Prostate gland (tissue), 2 donors: Measurements from ENCODE around the gene SLC17A2. TPM values are rescaled to one million over a fixed set of nuclear protein-coding genes. Genes with fewer than 3 reads are reported as not detected.

Experiments used
- DNase-seq: peaks from one replicate; pipeline ENCODE4 v3.0.0-alpha.2; 2019; ENCODE audit warnings: low spot score
- H3K27ac ChIP-seq, 2 donors: fragments of 200-600 bp; sonication (generic); 2 replicates each; pipeline ENCODE4 v1.5.1; 2017 to 2019
- H3K27me3 ChIP-seq: fragments of 200-600 bp; sonication (generic); replicated peaks from 2 replicates; pipeline ENCODE4 v1.5.1; 2019; ENCODE audit not compliant: insufficient read depth
- H3K36me3 ChIP-seq, 2 donors: fragments of 200-600 bp; sonication (generic); 1 replicate in 1 of 2; 2 replicates in 1 of 2; pipeline versions ENCODE4 v1.5.1 to v1.8.1; 2017 to 2019
- H3K4me1 ChIP-seq: fragments of 200-600 bp; sonication (generic); replicated peaks from 2 replicates; pipeline ENCODE4 v1.5.1; 2019
- H3K4me3 ChIP-seq, 2 donors: fragments of 200-600 bp; sonication (generic); 2 replicates each; pipeline ENCODE4 v1.5.1; 2017 to 2019
- H3K9me3 ChIP-seq: fragments of 200-600 bp; sonication (generic); 2 replicates; pipeline ENCODE4 v1.5.1; 2017
- POLR2A ChIP-seq: fragments of 450-650 bp; IDR thresholded peaks from one replicate; pipeline ENCODE4 v1.6.1; 2016; ENCODE audit warnings: antibody characterized with exemption, mild to moderate bottlenecking
- POLR2AphosphoS5 ChIP-seq: sonication (generic); formaldehyde crosslinking; IDR thresholded peaks from one replicate; pipeline ENCODE4 v1.6.1; 2017; ENCODE audit warnings: antibody characterized with exemption
- WGBS: methylation state at CpG from one replicate; pipeline ENCODE4 v1.1.5; 2018; 5-methylcytosine and 5-hydroxymethylcytosine counted together
- intact Hi-C: fragments of 100-400 bp; cut with DNase I; formaldehyde crosslinking; loops from one replicate; pipeline ENCODE4 v1.14.2; 2022
- total RNA-seq, 2 donors: library from RNA; depleted of rRNA; stranded (reverse); fragments of >200 nt; gene quantifications; one replicate each; pipeline ENCODE4 v1.1.0, GENCODE V29; 2016
- TF ChIP-seq, protein P1 (sequence below), 4 experiments: fragments of 200-600 bp in 2 of 4; fragments of 450-650 bp in 2 of 4; sonication (generic) in 2 of 4; IDR thresholded peaks; 1 replicate in 3 of 4; 2 replicates in 1 of 4; pipeline ENCODE4 v1.5.1; 2016 to 2019; ENCODE audit warnings: antibody characterized with exemption in 4 of 4, mild to moderate bottlenecking in 2 of 4, moderate library complexity in 2 of 4

SLC17A2 gene
- total RNA-seq, 2 donors from 2014 or later: not detected

GRCh38 chr6:25874822-25875562, 55.5 kb downstream of the SLC17A2 start:
- Histone ChIP-seq H3K27ac (no peak overlapping the region), H3K4me3 (no peak overlapping the region), H3K27me3 (no peaks in the 10 kb centered on the region), H3K4me1 (no peaks in the 10 kb centered on the region), H3K36me3 (no peaks in the 10 kb centered on the region), H3K9me3 (no peaks in the 10 kb centered on the region)
- 80% methylated on average over 3 of the region's 3 CpGs for WGBS
- DNase-seq: no peak
- intact Hi-C loops: no loop called here
- no peak for TF ChIP-seq POLR2A

DNA sequence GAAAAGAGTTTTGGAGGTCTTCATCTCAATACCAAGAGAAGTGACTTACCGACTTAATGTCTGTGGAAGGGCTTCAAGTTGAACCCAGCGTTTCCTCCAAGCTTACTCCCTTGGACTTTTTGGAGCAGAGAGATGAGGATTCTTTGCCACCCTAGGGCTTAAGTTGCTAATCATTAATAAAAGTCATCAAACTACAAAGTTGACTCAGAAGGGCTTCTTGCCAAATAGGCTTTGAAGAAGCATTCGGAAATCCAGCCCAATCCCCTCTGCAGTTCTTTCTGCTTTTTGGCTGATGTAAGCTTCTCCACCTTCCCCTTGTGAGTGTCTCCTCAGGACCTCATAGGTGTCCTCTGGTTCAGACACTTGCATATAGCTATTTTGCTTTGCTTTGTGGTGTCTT, 56.4 kb downstream of the SLC17A2 start, which contains the start of gene SLC17A3:
Gene SLC17A3, minus strand, starts transcription at position 126 of the 400 bp plus-strand sequence. CDS start 5,856 bp downstream, outside the sequence.
- H3K9me3 ChIP-seq: no peaks in the 10 kb centered on the region
- H3K4me3 ChIP-seq: no peak within 1 kb of the TSS
- intact Hi-C loops: no loop called here
- no peak for DNase-seq
- H3K27me3 ChIP-seq: no peaks in the 10 kb centered on the region
- H3K36me3 ChIP-seq: no peaks in the 10 kb centered on the region
- no peak within 1 kb of the TSS for H3K27ac ChIP-seq
- TF ChIP-seq, protein P1, sequence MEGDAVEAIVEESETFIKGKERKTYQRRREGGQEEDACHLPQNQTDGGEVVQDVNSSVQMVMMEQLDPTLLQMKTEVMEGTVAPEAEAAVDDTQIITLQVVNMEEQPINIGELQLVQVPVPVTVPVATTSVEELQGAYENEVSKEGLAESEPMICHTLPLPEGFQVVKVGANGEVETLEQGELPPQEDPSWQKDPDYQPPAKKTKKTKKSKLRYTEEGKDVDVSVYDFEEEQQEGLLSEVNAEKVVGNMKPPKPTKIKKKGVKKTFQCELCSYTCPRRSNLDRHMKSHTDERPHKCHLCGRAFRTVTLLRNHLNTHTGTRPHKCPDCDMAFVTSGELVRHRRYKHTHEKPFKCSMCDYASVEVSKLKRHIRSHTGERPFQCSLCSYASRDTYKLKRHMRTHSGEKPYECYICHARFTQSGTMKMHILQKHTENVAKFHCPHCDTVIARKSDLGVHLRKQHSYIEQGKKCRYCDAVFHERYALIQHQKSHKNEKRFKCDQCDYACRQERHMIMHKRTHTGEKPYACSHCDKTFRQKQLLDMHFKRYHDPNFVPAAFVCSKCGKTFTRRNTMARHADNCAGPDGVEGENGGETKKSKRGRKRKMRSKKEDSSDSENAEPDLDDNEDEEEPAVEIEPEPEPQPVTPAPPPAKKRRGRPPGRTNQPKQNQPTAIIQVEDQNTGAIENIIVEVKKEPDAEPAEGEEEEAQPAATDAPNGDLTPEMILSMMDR (IDR thresholded peaks at IDR 0.05): no peak
- TF ChIP-seq POLR2AphosphoS5 (no peak), POLR2A (no peak)
- WGBS: 84% methylated on average over 3 of the region's 3 CpGs
- H3K4me1 ChIP-seq: no peaks in the 10 kb centered on the region

DNA sequence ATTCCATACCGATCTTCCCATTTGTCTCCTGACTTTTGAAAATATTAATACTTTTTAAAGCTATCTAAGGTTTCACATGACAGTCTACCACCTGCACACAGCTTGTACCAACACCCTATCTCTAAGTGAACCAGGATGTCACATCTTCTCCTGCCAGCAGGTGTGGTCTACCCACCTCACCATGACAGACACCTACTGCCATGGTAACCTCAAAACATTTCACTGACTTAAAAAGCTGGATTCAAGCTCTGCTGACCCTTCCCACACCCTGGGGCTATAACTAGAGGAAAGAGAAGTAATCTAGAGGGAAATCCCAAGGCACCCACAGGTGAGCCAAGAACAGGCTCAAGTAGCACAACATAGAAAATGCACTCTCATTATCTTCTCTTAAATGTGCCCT, 57.7 kb downstream of the SLC17A2 start:
- no peak for DNase-seq
- intact Hi-C loops: no loop called here
- H3K27me3 ChIP-seq: no peaks in the 10 kb centered on the region
- no peaks in the 10 kb centered on the region for H3K4me1 ChIP-seq
- no peaks in the 10 kb centered on the region for H3K9me3 ChIP-seq
- 100% methylated on average over 1 of the region's 1 CpG for WGBS
- TF ChIP-seq POLR2AphosphoS5 (no peak), POLR2A (no peak)
- TF ChIP-seq, protein P1 (IDR thresholded peaks at IDR 0.05): no peak
- H3K27ac ChIP-seq: no peak overlapping the region
- no peaks in the 10 kb centered on the region for H3K36me3 ChIP-seq
- H3K4me3 ChIP-seq: no peak overlapping the region

- Histone ChIP-seq H3K4me3 (no peak overlapping the region), H3K9me3 (no peaks in the 10 kb centered on the region), H3K36me3 (no peaks in the 10 kb centered on the region), H3K27ac (no peak overlapping the region), H3K4me1 (no peaks in the 10 kb centered on the region), H3K27me3 (no peaks in the 10 kb centered on the region)
- TF ChIP-seq, protein P1 (IDR thresholded peaks at IDR 0.05): no peak
- no peak for TF ChIP-seq POLR2A
- TF ChIP-seq POLR2AphosphoS5: no peak
- DNase-seq: no peak
- intact Hi-C loops: no loop called here
- WGBS: 59% methylated on average over 1 of the region's 1 CpG
Observed at GRCh38 chr6:25869840-25870239, 60.7 kb downstream of the SLC17A2 start.

DNA sequence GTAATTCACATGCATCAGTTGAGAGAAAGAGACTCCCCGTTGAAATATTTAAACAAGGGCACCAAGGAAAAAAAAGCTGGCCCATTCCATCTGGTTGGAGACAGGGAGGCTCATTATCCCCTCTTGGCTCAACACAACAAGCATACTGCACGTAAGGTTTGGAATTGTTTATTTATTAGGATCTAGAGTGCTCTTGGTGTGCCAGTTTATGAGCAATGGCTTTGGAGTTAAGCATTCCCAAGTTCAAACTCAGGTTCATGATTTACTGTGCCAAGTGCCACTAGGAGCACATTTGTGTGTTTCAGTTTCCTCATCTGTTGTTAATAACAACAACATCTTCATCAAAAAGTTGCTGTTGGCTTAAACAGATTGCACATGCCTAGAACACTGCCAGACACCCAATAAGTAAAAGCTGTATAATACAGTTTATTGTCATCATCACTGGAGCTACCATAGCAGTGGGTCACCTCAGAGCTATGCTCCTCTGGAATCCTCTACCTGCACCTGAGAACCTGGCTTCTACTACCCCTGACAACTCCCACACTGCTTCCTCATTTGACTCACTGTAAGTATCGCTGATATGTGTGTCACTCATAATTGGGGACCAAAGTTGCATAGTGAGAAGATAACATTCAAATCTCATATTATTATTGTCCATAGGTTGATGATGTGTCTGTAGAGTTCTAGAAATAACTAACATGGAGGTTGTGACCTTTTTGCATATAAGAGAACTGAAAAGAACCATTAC, 61.9 kb downstream of the SLC17A2 start:
- Histone ChIP-seq H3K27ac (no peak overlapping the region), H3K9me3 (no peaks in the 10 kb centered on the region), H3K4me3 (no peak overlapping the region), H3K36me3 (no peaks in the 10 kb centered on the region), H3K27me3 (no peaks in the 10 kb centered on the region), H3K4me1 (no peaks in the 10 kb centered on the region)
- DNase-seq: no peak
- TF ChIP-seq POLR2A (no peak), POLR2AphosphoS5 (no peak)
- TF ChIP-seq, protein P1 (IDR thresholded peaks at IDR 0.05): no peak
- 68% methylated on average over 3 of the region's 3 CpGs for WGBS
- intact Hi-C loops: no loop called here
